K562 (cell line): ENCODE data around the gene NRARP. TPM values are rescaled to one million over a fixed set of nuclear protein-coding genes. Genes with fewer than 3 reads are reported as not detected.
A peak's percentile ranks its signal among the peaks of the same experiment; 100 is the strongest.

ENCODE experiments used
- DACH1 ChIP-seq: fragments of 450-650 bp; IDR thresholded peaks from 2 replicates; pipeline ENCODE4 v1.6.1; 2018; ENCODE audit not compliant: partially characterized antibody
- GATAD2B ChIP-seq: fragments of 450-650 bp; IDR thresholded peaks from 2 replicates; pipeline ENCODE4 v1.6.1; 2017; ENCODE audit warnings: mild to moderate bottlenecking, borderline replicate concordance
- KAT2B ChIP-seq: IDR thresholded peaks from one replicate; pipeline ENCODE4 v1.6.1; 2012; ENCODE audit warnings: low read depth, mild to moderate bottlenecking, control low read depth, inconsistent platforms, low read length, moderate library complexity
- POLR2A ChIP-seq: fragments of 450-650 bp; conservative IDR thresholded peaks from 2 replicates; pipeline ENCODE4 v1.6.1; 2016
- RBM15 ChIP-seq: fragments of 200-400 bp; formaldehyde crosslinking; IDR thresholded peaks from 2 replicates; pipeline ENCODE4 v1.6.1; 2018; ENCODE audit warnings: mild to moderate bottlenecking, low read length, moderate library complexity; ENCODE audit not compliant: insufficient read depth
- TOE1 ChIP-seq, 2 experiments: fragments of 450-650 bp in 1 of 2; sonication (generic) in 1 of 2; formaldehyde crosslinking in 1 of 2; IDR thresholded peaks; 2 replicates each; pipeline versions ENCODE4 v1.7.1 to v1.8.0; 2016 to 2022; ENCODE audit warnings: borderline replicate concordance in 2 of 2, mild to moderate bottlenecking in 2 of 2, antibody characterized with exemption in 1 of 2, inconsistent platforms in 1 of 2, low read depth in 1 of 2, missing genetic modification reagents in 1 of 2, moderate library complexity in 1 of 2
- ZNF318 ChIP-seq, 2 experiments: fragments of 450-650 bp; IDR thresholded peaks; 2 replicates each; pipeline ENCODE4 v1.6.1; 2016; ENCODE audit warnings: mild to moderate bottlenecking in 2 of 2, borderline replicate concordance in 1 of 2, low read depth in 1 of 2, moderate library complexity in 1 of 2
- polyA plus RNA-seq, 8 experiments: library from polyadenylated mRNA; depleted of rRNA in 4 of 8; stranded (reverse) in 5 of 8; unstranded in 3 of 8; fragments of >200 nt; fragmentation: Nextera tagmentation in 2 of 8; fragmentation: Illumina TruSeq in 1 of 8; extraction: Ambion mirVana in 2 of 8; extraction: Trizol in 1 of 8; gene quantifications; 2 replicates each; pipeline versions ENCODE4 v1.2.1 to v1.2.3, GENCODE V29; 2011 to 2014; ENCODE audit warnings: inconsistent platforms in 1 of 8, missing spikeins in 1 of 8
- total RNA-seq, 7 experiments: library from RNA; depleted of rRNA in 6 of 7; stranded (reverse); fragments of >200 nt in 6 of 7; fragmentation: Illumina TruSeq in 2 of 7; extraction: Trizol in 2 of 7; gene quantifications; 2 replicates each; pipeline versions ENCODE4 v1.2.1 to v1.2.3, GENCODE V29; 2011 to 2021; ENCODE audit warnings: low replicate concordance in 1 of 7
- TF ChIP-seq, protein P1 (sequence below), 2 experiments: fragments of 450-650 bp in 1 of 2; sonication (generic) in 1 of 2; formaldehyde crosslinking in 1 of 2; IDR thresholded peaks; 2 replicates each; pipeline versions ENCODE4 v1.7.1 to v1.9.0; 2016 to 2022; ENCODE audit warnings: inconsistent platforms in 1 of 2, mild to moderate bottlenecking in 1 of 2, missing genetic modification reagents in 1 of 2

NRARP gene
- total and polyA plus RNA-seq, 9 of the 15 experiments (the other 6 are each of a cell fraction or from before 2014, with no cell fraction given), result 2.0 to 24.5 (median 7.2) TPM; not detected in 2

DNA sequence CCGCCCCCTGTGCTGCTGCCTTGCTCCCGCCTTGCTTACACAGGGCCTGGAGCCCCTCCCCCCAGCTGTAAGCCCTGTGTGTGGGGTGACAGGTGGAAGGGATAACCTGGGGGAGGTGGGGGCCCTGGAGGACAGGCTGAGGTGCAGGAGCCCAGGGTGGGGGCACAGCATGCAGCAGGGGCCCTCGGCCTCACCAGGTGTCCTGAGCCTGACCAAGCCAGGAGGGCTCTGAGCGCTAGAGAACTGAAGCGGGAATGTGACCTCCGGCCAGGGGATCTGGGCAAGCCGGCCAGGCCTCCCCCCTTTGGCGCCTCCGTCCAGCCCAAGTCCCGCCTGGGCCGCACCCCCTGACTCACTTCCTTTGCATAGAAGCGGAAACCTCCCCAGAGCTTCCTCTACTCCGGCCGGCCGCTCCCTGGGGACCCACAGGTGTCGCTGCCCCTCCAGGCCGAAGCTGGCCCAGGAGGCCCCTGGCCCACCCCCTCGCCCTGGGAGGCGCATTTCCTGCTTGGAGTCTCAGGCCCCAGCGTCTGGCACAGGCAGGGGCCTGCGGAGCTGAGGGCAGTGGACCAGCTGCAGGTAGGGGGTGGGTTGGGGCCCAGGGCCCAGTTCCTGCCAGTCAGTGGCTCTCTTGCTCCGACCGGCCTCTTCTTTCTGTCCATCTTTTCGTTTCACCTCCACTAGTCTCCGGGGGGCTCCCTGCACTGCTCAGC, 24.6 kb downstream of the NRARP start, which contains the start of gene TOR4A (continued):
- TF ChIP-seq ZNF318 (IDR thresholded peaks at IDR 0.05; ENCODE audit: borderline replicate concordance in 1 of 2, low read depth in 1 of 2) (peak in 1 of 2 experiments; percentile 55; a peak in 1 of 4 replicates), GATAD2B (peak; percentile 16; the same call in 1 of the 2 replicates), KAT2B (peak; percentile 46), RBM15 (no peak), DACH1 (peak; percentile 21), TOE1 (IDR thresholded peaks at IDR 0.05; ENCODE audit: borderline replicate concordance) (0 out of 2 replicates have a peak, but pooled peaks have one; percentile 52), TOE1 (CRISPR knock-in tag; IDR thresholded peaks at IDR 0.05; ENCODE audit: borderline replicate concordance, low read depth) (no peak), POLR2A (peak; percentile 85)
- TF ChIP-seq, protein P1, sequence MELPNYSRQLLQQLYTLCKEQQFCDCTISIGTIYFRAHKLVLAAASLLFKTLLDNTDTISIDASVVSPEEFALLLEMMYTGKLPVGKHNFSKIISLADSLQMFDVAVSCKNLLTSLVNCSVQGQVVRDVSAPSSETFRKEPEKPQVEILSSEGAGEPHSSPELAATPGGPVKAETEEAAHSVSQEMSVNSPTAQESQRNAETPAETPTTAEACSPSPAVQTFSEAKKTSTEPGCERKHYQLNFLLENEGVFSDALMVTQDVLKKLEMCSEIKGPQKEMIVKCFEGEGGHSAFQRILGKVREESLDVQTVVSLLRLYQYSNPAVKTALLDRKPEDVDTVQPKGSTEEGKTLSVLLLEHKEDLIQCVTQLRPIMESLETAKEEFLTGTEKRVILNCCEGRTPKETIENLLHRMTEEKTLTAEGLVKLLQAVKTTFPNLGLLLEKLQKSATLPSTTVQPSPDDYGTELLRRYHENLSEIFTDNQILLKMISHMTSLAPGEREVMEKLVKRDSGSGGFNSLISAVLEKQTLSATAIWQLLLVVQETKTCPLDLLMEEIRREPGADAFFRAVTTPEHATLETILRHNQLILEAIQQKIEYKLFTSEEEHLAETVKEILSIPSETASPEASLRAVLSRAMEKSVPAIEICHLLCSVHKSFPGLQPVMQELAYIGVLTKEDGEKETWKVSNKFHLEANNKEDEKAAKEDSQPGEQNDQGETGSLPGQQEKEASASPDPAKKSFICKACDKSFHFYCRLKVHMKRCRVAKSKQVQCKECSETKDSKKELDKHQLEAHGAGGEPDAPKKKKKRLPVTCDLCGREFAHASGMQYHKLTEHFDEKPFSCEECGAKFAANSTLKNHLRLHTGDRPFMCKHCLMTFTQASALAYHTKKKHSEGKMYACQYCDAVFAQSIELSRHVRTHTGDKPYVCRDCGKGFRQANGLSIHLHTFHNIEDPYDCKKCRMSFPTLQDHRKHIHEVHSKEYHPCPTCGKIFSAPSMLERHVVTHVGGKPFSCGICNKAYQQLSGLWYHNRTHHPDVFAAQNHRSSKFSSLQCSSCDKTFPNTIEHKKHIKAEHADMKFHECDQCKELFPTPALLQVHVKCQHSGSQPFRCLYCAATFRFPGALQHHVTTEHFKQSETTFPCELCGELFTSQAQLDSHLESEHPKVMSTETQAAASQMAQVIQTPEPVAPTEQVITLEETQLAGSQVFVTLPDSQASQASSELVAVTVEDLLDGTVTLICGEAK (IDR thresholded peaks at IDR 0.05), result peak; percentile 87
- TF ChIP-seq, protein P1 (CRISPR knock-in tag; IDR thresholded peaks at IDR 0.05), result no peak
